ENCODE data around the gene MEF2D.
A peak's percentile ranks its signal among the peaks of the same experiment; 100 is the strongest.

The MEF2D gene

DNA sequence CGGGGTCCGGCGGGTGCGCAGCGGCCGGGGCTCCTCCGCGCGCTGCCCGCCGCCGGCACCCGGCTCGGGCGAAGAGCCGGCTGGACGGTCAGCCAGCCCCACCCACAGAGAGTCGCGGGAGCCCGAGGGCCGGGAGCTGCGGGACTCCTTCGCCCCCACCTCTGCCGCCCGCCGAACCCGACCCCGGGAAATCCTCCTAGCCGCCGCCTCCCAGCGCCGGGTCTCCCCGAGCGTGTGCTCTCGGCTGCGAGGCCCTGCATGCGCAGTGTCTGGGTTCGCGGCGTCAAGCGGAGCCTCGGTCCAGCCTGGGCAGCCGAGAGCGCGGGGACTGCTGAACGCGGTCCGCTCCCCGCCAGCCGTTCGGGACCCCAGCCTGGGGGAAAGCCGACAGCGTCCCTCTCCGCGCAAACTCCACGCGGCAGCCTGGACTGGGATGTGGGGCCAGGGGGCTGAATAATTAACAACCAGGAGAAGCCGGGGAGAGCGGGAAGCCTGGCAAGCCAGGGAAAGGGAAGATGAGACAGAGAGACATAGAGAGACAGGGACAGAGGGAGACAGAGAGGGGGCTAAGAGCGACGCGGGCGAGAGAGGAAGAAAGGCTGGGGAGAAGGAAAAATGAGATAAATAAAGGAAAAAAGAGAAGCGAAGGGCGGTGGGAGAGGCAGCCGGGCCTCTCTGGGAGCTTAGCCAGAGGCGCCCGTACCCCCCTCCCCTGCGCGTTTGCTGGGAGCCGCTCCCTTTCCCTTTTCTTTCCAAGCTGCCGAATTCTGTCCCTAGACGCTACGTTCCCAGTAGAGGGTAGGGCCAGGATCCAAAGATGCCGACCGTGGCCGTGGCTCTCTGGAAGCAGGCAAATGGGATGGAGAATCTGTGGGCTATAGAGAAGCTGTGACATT lies 64.2 kb downstream of the MEF2D start:
- TF ChIP-seq CTCF (IDR thresholded peaks at IDR 0.05; ENCODE audit: low read depth, low read length), result no peak
- no peak for DNase-seq (ENCODE audit: low read depth in 2 of 2)
- no peak overlapping the region for H3K4me3 ChIP-seq (replicated peaks in 1 of 2; ENCODE audit: low read depth in 2 of 2, low read length in 2 of 2)

- no peak for TF ChIP-seq CTCF (IDR thresholded peaks at IDR 0.05; ENCODE audit: low read depth, low read length)
- DNase-seq (ENCODE audit: low read depth in 2 of 2), result peak in 1 of 2 donors; percentile 23
- peak overlapping the region in 1 of 2 donors; percentile 10 for H3K4me3 ChIP-seq (replicated peaks in 1 of 2; ENCODE audit: low read depth in 2 of 2, low read length in 2 of 2)
Observed at GRCh38 chr1:156435545-156436140, 64.9 kb downstream of the MEF2D start.

GRCh38 chr1:156434989-156435544 lies 65.5 kb downstream of the MEF2D start:
- H3K4me3 ChIP-seq (replicated peaks in 1 of 2; ENCODE audit: low read depth in 2 of 2, low read length in 2 of 2), result no peak overlapping the region
- DNase-seq (ENCODE audit: low read depth in 2 of 2), result no peak
- no peak for TF ChIP-seq CTCF (IDR thresholded peaks at IDR 0.05; ENCODE audit: low read depth, low read length)

- no peak overlapping the region for H3K4me3 ChIP-seq (replicated peaks in 1 of 2; ENCODE audit: low read depth in 2 of 2, low read length in 2 of 2)
- DNase-seq (ENCODE audit: low read depth in 2 of 2), result no peak
- no peak for TF ChIP-seq CTCF (IDR thresholded peaks at IDR 0.05; ENCODE audit: low read depth, low read length)
Observed at GRCh38 chr1:156433602-156434001, 67.0 kb downstream of the MEF2D start.

- no peak overlapping the region for H3K4me3 ChIP-seq (replicated peaks in 1 of 2; ENCODE audit: low read depth in 2 of 2, low read length in 2 of 2)
- TF ChIP-seq CTCF (IDR thresholded peaks at IDR 0.05; ENCODE audit: low read depth, low read length), result no peak
- DNase-seq (ENCODE audit: low read depth in 2 of 2), result no peak
Observed at GRCh38 chr1:156433032-156433431, 67.5 kb downstream of the MEF2D start.

GRCh38 chr1:156432669-156433018 lies 67.9 kb downstream of the MEF2D start:
- TF ChIP-seq CTCF (IDR thresholded peaks at IDR 0.05; ENCODE audit: low read depth, low read length), result no peak

More at GRCh38 chr1:156432669-156433018, 67.9 kb downstream of the MEF2D start:
- H3K4me3 ChIP-seq (replicated peaks in 1 of 2; ENCODE audit: low read depth in 2 of 2, low read length in 2 of 2), result no peak overlapping the region
- DNase-seq (ENCODE audit: low read depth in 2 of 2), result no peak
